GM18519 (cell line): ENCODE measurements around the gene MEOX2.

ENCODE experiments used
- ATAC-seq: cut with Tn5 transposase; IDR thresholded peaks from one replicate; pipeline ENCODE4 v1.9.1; 2021; ENCODE audit warnings: mild to moderate bottlenecking, moderate library complexity; ENCODE audit not compliant: unreplicated experiment, low FRiP score

The MEOX2 gene

GRCh38 chr7:15567652-15568051 lies 118.8 kb downstream of the MEOX2 start:
- no peak for ATAC-seq

DNA sequence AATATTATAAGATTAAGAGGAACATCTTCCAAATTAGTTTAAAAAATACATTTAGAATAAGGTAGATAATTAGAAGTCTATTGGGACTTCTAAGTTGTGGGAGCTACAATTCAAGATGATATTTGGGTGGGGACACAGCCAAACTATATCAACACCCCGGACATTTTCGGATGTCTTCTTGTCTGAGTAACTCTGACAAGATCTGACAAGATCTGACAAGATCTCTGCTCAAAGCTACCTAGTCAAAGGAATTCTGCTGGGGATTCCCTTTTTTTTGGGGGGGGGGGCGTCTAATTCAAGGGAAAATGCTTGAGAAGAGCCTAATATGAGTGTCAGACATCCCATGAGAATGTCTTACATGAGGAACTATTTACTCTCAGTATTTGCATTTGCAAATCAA lies 119.4 kb downstream of the MEOX2 start:
- no peak for ATAC-seq

DNA sequence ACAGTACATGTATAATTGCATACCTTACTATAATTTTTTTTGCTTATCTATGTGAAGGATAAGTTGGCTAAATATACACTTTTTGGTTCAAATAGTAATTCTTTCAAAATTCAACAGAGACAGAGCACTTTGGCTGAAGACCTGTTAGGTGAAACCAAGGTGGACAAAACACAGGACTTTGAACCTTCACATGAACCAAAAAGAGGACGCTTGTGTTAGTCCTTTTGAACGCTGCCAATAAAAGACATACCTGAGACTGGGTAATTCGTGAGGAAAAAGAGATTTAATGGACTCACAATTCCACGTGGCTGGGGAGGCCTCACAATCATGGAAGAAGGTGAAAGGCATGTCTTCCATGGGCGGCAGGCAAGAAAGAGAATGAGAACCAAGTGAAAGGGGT lies 120.0 kb downstream of the MEOX2 start:
- ATAC-seq, result no peak

DNA sequence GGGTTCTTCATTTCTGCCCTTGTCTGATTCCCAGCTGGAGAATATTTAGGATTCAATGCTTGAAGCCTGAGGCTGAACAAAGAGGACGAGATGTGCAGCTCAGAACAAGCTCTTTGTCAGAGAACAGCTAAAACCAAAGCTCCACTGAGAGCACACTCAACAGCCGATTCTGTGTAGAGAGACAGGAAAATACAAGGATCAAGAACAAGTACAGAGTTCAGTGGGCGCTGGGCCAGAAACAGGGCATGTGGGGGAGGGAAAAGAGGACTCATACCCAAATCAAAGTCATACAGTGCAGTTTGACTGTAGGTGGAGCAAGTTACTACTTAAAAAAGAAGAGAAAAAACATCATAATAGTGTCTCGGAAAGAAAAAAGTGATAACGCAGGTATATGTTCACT lies 124.6 kb downstream of the MEOX2 start, which contains the start of gene AGMO:
TSS of gene AGMO (minus strand) at position 181 of the 400 bp plus-strand sequence.
- ATAC-seq, result no peak
